Activated T-cell treated with anti-CD3 and anti-CD28 coated beads, Interleukin-2, amount 50 U/mL, for 72 hours (primary cell): ENCODE data around the gene DHX36. TPM values are rescaled to one million over a fixed set of nuclear protein-coding genes. Genes with fewer than 3 reads are reported as not detected.

Source experiments
- ATAC-seq, 2 donors: fragments of 150-1000 bp; cut with Tn5 transposase; replicated peaks in 1 of 2; 2 replicates each; pipeline ENCODE4 v1.10.0; 2021; ENCODE audit warnings: moderate library complexity in 2 of 2, mild to moderate bottlenecking in 1 of 2
- DNase-seq, 2 donors: peaks; one replicate each; pipeline ENCODE4 v3.0.0; 2021 to 2022; ENCODE audit warnings: mixed read lengths in 1 of 2
- H3K27ac Mint-ChIP-seq: one replicate; pipeline ENCODE4 v1.8.0; 2022; ENCODE audit warnings: mild to moderate bottlenecking, moderate library complexity, mixed read lengths
- H3K27me3 Mint-ChIP-seq: one replicate; pipeline ENCODE4 v1.8.0; 2022; ENCODE audit warnings: low read depth, mixed read lengths
- H3K36me3 Mint-ChIP-seq, 2 donors: one replicate each; pipeline ENCODE4 v1.8.0; 2022; ENCODE audit warnings: mixed read lengths in 2 of 2, mild to moderate bottlenecking in 1 of 2; ENCODE audit not compliant: insufficient read depth in 2 of 2
- H3K4me1 Mint-ChIP-seq: one replicate; pipeline ENCODE4 v1.8.0; 2022; ENCODE audit warnings: low read depth, mixed read lengths
- H3K4me3 Mint-ChIP-seq, 2 donors: one replicate each; pipeline ENCODE4 v1.8.0; 2022; ENCODE audit warnings: mild to moderate bottlenecking in 2 of 2, mixed read lengths in 2 of 2, moderate library complexity in 2 of 2
- H3K9me3 Mint-ChIP-seq, 2 donors: one replicate each; pipeline ENCODE4 v1.8.0; 2022; ENCODE audit warnings: mixed read lengths in 2 of 2
- total RNA-seq, 2 donors: library from RNA; stranded (reverse); gene quantifications; one replicate each; pipeline ENCODE4 v1.2.3, GENCODE V29; 2022

Gene DHX36
- total RNA-seq, 2 donors from 2014 or later = 73.9 to 76.7 TPM

DNA sequence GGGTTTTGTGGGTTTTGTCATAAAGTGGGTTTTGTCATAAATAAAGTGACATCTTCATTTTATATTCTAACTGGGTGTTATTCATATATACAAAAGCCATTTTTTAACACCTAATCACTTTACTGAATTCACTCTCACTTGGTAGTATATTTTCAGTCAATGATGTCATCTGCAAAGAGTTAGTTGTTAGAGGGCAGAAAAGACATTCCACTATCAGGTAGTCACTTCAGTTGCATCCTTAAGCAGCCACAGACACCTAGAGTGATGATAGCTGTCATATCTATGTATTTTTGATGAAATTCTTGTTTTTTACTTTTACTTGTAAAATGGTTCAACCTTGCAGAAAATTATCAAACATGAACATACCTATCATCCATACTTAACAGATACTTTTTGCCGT, 89.0 kb downstream of the DHX36 start:
- Mint-ChIP-seq H3K27ac (no peak overlapping the region), H3K4me1 (peaks cover 25% of the 10 kb centered on the region), H3K4me3 (no peak overlapping the region), H3K36me3 (peaks cover 0 to 1% of the 10 kb centered on the region in 2 donors), H3K27me3 (peaks cover 45% of the 10 kb centered on the region), H3K9me3 (peaks cover 3% of the 10 kb centered on the region in 2 donors)
- ATAC-seq = no peak
- no peak for DNase-seq

DNA sequence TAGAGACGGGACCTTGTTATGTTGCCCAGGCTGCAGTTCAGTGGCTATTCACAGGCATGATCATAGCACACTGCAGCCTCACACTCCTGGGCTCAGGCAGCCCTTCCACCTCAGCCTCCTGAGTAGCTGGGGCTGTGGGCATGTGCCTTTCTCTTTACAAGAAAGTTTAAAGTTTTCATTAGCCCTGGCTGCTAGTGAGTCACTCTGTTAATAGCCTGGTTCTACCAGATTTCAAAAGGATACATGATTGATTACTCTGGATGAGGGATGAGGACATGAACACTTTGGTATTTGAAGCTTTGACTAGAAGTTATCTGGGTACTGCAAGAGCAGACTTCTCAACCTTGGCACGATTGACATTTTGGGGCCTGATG, 95.1 kb downstream of the DHX36 start:
- ATAC-seq (no peak), DNase-seq (no peak)
- H3K9me3 Mint-ChIP-seq = no peaks in the 10 kb centered on the region
- peaks cover 11% of the 10 kb centered on the region for H3K27me3 Mint-ChIP-seq
- no peak overlapping the region for H3K4me3 Mint-ChIP-seq
- H3K27ac Mint-ChIP-seq = no peak overlapping the region
- no peaks in the 10 kb centered on the region for H3K4me1 Mint-ChIP-seq
- H3K36me3 Mint-ChIP-seq = no peaks in the 10 kb centered on the region

DNA sequence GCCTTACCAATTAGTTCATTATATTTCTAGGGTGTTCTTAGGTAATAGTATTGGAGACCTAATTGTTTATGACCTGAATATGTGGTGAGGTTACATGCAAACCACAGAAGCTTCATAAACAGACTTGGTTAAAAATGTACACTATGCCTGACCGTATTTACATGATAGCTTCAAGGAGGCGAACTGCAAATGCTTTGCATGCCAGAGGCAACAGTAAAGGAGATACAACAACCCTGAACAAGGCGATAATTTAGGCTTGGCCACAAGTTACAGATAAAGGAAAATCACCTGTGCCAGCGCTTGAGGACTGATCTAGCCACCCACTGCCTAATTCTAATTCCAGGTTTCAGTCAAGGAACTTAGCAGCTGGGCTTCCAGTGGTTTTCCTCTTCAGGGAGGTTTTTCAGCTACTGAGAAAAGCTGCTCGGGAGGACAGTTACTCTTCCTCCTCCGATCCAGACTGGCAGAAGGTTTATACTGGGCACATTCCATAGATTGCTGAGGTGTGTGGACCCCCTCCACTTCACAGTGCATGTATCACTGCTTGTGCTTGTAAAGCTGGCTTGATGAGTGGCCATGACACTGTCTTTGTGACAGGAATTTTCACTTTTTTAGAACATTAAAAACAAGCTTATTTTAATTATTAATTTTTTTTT, 95.6 kb downstream of the DHX36 start:
- H3K4me1 Mint-ChIP-seq = no peaks in the 10 kb centered on the region
- no peaks in the 10 kb centered on the region for H3K9me3 Mint-ChIP-seq
- ATAC-seq (no peak), DNase-seq (no peak)
- no peak overlapping the region for H3K4me3 Mint-ChIP-seq
- peaks cover 9% of the 10 kb centered on the region for H3K27me3 Mint-ChIP-seq
- H3K36me3 Mint-ChIP-seq = no peaks in the 10 kb centered on the region
- no peak overlapping the region for H3K27ac Mint-ChIP-seq

DNA sequence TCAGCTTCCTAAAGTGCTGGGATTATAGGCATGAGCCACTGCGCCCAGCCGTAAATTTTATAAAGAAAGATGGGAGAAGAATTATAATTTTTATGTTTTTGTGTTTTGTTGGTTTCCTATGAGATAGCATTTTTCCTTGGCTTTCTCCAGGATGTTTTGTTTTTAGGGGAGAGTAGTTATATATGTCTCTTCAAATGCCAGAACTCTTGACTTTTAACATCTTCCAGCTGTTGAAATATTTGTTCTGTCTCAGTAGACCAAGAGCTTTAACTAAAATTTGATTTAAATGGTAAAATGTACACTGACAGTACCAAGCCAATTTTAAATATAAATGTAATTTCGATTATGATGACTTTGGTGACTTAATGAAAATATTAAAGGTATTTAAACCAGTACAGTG, 96.8 kb downstream of the DHX36 start:
- no peaks in the 10 kb centered on the region for H3K4me1 Mint-ChIP-seq
- H3K4me3 Mint-ChIP-seq = no peak overlapping the region
- no peaks in the 10 kb centered on the region for H3K9me3 Mint-ChIP-seq
- no peaks in the 10 kb centered on the region for H3K36me3 Mint-ChIP-seq
- H3K27me3 Mint-ChIP-seq = no peaks in the 10 kb centered on the region
- no peak overlapping the region for H3K27ac Mint-ChIP-seq
- no peak for ATAC-seq
- no peak for DNase-seq

DNA sequence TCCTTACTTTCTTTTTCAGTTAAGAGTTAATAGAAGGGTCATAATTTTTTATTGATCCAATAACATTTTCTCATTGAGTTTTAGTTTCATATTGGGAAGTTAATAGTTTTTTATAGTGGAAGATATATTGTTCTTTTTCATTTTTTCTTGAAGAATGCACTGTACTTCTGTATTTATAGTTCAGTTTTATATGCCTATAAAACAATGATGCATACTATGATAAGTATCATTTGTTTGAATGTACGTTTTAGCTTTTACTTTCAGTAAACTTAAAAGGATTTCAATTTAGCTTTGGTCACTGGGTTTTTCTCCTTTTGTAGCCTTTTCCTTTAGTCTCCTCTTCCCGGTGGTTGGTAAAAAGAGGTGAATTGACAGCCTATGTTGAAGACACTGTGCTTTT, 98.8 kb downstream of the DHX36 start:
- ATAC-seq = no peak
- no peak overlapping the region for H3K4me3 Mint-ChIP-seq
- H3K27ac Mint-ChIP-seq = no peak overlapping the region

DNA sequence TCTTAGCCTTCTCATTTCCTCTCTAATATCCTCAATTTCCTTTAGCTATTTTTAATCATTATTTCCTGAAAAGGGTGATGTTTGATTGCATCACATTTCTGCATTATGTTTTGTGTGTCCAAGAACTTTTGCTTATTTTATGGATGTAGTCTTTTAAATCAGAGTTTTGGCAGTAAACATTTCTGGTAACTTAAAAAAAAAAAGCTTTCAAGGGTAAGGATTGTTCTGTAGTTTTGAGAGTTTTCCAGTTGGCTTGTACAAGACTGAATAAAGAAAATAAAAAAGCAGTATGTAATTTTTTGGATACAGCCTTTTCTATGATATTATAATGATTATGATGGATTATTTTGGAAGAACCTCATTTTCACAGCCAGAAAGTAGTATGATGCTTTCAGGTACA, 99.4 kb downstream of the DHX36 start:
- H3K4me1 Mint-ChIP-seq = no peaks in the 10 kb centered on the region
- H3K9me3 Mint-ChIP-seq = no peaks in the 10 kb centered on the region
- ATAC-seq = no peak
- DNase-seq = no peak
- peaks cover 8% of the 10 kb centered on the region for H3K27me3 Mint-ChIP-seq
- no peak overlapping the region for H3K4me3 Mint-ChIP-seq
- H3K36me3 Mint-ChIP-seq = no peaks in the 10 kb centered on the region
- no peak overlapping the region for H3K27ac Mint-ChIP-seq

More for the DNA sequence above, 98.8 kb downstream of the DHX36 start:
- no peaks in the 10 kb centered on the region for H3K4me1 Mint-ChIP-seq
- peaks cover 2% of the 10 kb centered on the region for H3K27me3 Mint-ChIP-seq
- no peak for DNase-seq
- H3K9me3 Mint-ChIP-seq = no peaks in the 10 kb centered on the region
- no peaks in the 10 kb centered on the region for H3K36me3 Mint-ChIP-seq

DNA sequence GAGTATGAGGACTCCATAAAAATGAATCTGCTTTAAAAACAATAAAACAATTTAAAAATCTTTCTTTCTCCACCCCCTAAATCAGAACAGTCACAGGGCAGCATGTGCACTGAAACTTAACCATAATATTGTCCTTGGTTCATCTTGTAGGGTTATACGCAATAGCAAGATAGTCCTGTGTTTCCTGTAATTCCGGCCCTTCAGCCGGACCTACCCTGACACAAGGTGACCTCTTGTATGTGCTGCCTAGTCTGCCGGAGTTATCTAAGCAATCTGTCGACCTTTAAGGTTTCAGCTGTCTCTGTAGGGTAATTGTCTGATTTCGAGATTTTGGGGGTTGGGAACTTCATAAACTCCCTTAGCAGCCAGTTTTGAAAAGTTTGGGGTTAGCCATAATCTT, 99.9 kb downstream of the DHX36 start:
- Mint-ChIP-seq H3K27me3 (peaks cover 8% of the 10 kb centered on the region), H3K4me3 (no peak overlapping the region), H3K4me1 (no peaks in the 10 kb centered on the region), H3K36me3 (no peaks in the 10 kb centered on the region), H3K9me3 (no peaks in the 10 kb centered on the region), H3K27ac (no peak overlapping the region)
- DNase-seq (no peak), ATAC-seq (no peak)

DNA sequence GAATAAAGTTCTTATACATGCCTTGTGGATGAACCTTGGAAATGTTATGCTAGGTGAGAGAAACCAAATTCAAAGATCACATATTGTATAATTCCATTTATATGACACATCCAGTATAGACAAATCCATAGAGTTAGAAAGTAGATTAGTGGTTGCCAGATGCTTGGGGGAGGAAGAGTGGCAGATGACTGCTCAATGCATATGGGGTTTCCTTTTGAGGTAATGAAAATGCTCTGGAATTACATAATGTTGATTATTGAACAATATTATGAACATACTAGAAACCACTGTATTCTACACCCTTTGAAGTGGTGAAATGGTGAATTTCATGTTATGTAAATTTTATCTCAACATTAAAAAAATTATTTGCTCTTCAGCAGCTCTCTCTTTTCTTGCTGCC, 100.8 kb downstream of the DHX36 start:
- H3K27ac Mint-ChIP-seq = no peak overlapping the region
- DNase-seq (no peak), ATAC-seq (no peak)
- no peaks in the 10 kb centered on the region for H3K9me3 Mint-ChIP-seq
- H3K27me3 Mint-ChIP-seq = peaks cover 8% of the 10 kb centered on the region
- H3K4me3 Mint-ChIP-seq = no peak overlapping the region
- no peaks in the 10 kb centered on the region for H3K4me1 Mint-ChIP-seq
- no peaks in the 10 kb centered on the region for H3K36me3 Mint-ChIP-seq

Other genes with a start within 250 kb of the DHX36 start
- under 1 TPM; 0.31 to 0.32 TPM for gene ARHGEF26, start 203.1 kb downstream of the DHX36 start, total RNA-seq
- gene GPR149, start 105.7 kb upstream of the DHX36 start, total RNA-seq = not detected